Measurements from ENCODE around the gene DPH1. TPM values are rescaled to one million over a fixed set of nuclear protein-coding genes. Genes with fewer than 3 reads are reported as not detected.

DPH1 gene
- total RNA-seq, 8 experiments from 2014 or later: 15.3 to 113 (median 29.0) TPM

DNA sequence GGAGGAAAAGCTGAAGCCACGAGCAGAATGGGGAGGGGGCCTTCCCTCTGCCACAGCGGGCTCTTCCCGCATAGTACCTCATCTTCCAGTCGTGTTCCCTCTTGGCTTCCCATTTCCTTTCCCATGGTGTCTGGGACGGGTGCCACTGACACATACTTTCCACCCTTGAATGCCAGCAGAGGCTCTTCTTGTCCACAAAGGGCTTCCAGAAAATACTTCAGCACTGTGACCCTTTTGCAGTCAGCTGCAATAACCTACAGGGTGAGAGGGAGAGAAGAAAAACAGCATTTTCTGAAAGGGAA, 55.6 kb downstream of the DPH1 start:
- no peak for ATAC-seq (replicated peaks in 6 of 8)
- peak overlapping the region in 1 of 2 donors; percentile 46 for H3K27ac ChIP-seq
- WGBS, 10 experiments: 0 to 100% (median 37%) methylated on average over 1 to 3 of the region's 5 CpGs; no CpG with 5 or more reads in 5 of the 10 experiments
- H3K4me3 ChIP-seq: no peak overlapping the region
- H3K4me1 ChIP-seq (replicated peaks in 1 of 2): peaks cover 28 to 39% of the 10 kb centered on the region in 2 donors
- in situ Hi-C loops (cut with MboI; ENCODE audit: low pct_unique_long_range_greater_than_20kb in 2 of 9, low sequenced_read_pairs in 9 of 9, unreplicated experiment in 9 of 9): loop anchor here in 1 of 9 experiments (25.0 kb wide), 1 partner anchor 152 kb away; no protein-coding TSS in a partner anchor

DNA sequence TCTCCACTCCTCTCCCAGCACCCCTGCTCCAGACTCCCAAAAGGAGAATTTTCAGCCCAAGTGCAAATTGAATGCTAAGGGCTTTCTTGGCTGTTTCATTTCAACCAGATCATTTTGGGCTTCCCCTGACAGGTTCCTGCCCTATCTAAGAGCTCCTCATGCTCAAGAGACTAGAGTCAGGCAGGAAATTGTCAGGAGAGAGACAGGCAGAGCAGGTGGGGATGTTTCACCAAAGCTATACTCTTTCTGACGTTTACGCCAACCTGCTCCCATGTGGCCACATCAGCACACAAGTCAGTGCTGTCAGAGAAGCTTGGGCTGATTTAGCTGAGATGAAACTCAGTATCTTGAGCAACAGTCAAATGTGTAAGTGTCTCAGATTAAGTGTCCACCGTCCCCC, 56.4 kb downstream of the DPH1 start:
- 74 to 94% methylated on average over 2 of the region's 3 CpGs; no CpG with 5 or more reads in 8 of the 10 experiments for WGBS, 10 experiments
- ATAC-seq (replicated peaks in 6 of 8): no peak
- in situ Hi-C loops (cut with MboI; ENCODE audit: low pct_unique_long_range_greater_than_20kb in 2 of 9, low sequenced_read_pairs in 9 of 9, unreplicated experiment in 9 of 9): loop anchor here in 1 of 9 experiments (25.0 kb wide), 1 partner anchor 151 kb away; no protein-coding TSS in a partner anchor
- H3K4me1 ChIP-seq (replicated peaks in 1 of 2): peaks cover 28 to 39% of the 10 kb centered on the region in 2 donors
- no peak overlapping the region for H3K27ac ChIP-seq
- H3K4me3 ChIP-seq: no peak overlapping the region

DNA sequence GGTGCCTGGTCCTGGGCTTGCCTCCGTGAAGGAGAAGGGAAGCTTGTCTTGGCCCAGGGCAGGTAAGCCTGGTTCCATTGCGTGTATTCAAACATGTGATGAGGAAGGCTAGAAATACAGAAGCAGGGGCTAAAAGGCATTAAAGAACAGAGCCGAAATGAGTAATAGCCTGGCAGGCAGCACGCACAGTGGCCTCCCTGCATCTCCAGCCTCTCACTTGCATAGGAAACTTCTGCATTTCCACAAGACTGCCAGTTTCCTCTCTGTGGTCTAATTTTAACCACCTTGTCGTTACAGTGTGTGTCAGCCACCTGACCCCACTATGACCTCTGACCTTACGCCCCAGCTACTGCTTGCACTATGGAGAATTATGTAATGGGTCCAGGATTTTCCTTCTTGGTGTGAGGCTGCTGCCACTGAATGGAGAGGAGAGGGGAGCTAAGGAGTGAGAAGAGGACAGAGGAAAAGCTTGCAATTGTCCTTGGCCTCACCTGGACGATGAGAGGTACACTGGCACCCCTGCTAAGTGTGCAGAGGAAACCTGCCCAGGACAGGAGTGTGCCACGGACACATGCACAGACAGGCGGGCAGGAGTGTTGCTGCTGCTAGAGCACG, 57.8 kb downstream of the DPH1 start:
- Histone ChIP-seq H3K4me1 (replicated peaks in 1 of 2) (peaks cover 28 to 39% of the 10 kb centered on the region in 2 donors), H3K27ac (no peak overlapping the region), H3K4me3 (no peak overlapping the region)
- 37 to 100% (median 76%) methylated on average over 1 to 4 of the region's 10 CpGs; no CpG with 5 or more reads in 4 of the 10 experiments for WGBS, 10 experiments
- in situ Hi-C loops (cut with MboI; ENCODE audit: low pct_unique_long_range_greater_than_20kb in 2 of 9, low sequenced_read_pairs in 9 of 9, unreplicated experiment in 9 of 9): loop anchor here in 1 of 9 experiments (25.0 kb wide), 1 partner anchor 150 kb away; no protein-coding TSS in a partner anchor
- ATAC-seq (replicated peaks in 6 of 8): peak in 1 of 8 experiments; percentile 18

DNA sequence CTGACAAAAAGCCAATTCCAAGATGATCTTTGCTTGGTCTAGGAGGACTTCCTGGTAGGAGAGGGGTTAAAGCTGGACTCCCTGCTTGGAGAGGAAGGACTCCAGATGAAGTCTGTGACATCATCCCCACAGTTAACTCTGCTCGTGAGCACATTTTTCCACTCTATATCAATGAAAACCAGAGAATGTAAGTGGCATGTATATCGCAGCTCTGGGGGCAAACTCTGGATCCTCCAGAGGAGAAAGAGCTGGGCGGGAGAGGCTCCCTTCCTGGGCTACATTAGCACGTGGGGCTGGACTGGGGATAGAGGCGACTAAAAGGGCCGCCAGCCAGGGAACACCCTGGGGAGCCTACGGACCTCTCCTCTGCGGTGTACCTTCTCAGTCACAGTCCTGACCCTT, 59.1 kb downstream of the DPH1 start:
- ATAC-seq (replicated peaks in 6 of 8): peak in 5 of 8 experiments; percentile 2 to 18 (median 7)
- H3K27ac ChIP-seq: peak overlapping the region in 1 of 2 donors; percentile 5
- no peak overlapping the region for H3K4me3 ChIP-seq
- WGBS, 10 experiments: 18 to 84% (median 63%) methylated on average over 1 to 4 of the region's 8 CpGs; no CpG with 5 or more reads in 4 of the 10 experiments
- in situ Hi-C loops (cut with MboI; ENCODE audit: low pct_unique_long_range_greater_than_20kb in 2 of 9, low sequenced_read_pairs in 9 of 9, unreplicated experiment in 9 of 9): loop anchor here in 1 of 9 experiments (25.0 kb wide), 1 partner anchor 148 kb away; no protein-coding TSS in a partner anchor
- H3K4me1 ChIP-seq (replicated peaks in 1 of 2): peaks cover 27 to 39% of the 10 kb centered on the region in 2 donors

DNA sequence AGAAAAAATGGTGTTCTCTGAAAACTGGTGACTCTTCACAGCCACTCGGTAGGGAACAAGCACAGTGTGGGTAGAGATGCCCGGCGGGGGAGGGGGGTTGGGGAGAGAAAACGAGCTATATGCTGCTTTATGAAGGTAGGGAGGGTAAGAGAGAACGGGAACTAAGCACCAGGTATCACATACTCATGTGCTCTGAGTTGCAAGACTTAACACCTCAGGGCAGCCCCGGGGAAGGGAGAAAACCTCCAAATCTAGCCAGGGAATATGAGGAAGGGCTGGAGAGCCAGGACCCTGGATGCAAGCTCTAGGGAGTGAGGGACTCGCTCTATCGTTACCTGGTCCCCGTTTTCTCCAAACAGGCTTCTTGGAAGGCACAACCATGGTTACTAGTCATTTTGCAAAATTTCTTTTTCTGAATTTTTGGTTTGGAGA, 60.3 kb downstream of the DPH1 start:
- no peak overlapping the region for H3K4me3 ChIP-seq
- no peak overlapping the region for H3K27ac ChIP-seq
- ATAC-seq (replicated peaks in 6 of 8): no peak
- in situ Hi-C loops (cut with MboI; ENCODE audit: low pct_unique_long_range_greater_than_20kb in 2 of 9, low sequenced_read_pairs in 9 of 9, unreplicated experiment in 9 of 9): loop anchor here in 1 of 9 experiments (25.0 kb wide), 1 partner anchor 147 kb away; no protein-coding TSS in a partner anchor
- WGBS, 10 experiments: 50 to 100% (median 70%) methylated on average over 1 to 4 of the region's 9 CpGs; no CpG with 5 or more reads in 4 of the 10 experiments
- H3K4me1 ChIP-seq (replicated peaks in 1 of 2): peaks cover 16 to 31% of the 10 kb centered on the region in 2 donors

DNA sequence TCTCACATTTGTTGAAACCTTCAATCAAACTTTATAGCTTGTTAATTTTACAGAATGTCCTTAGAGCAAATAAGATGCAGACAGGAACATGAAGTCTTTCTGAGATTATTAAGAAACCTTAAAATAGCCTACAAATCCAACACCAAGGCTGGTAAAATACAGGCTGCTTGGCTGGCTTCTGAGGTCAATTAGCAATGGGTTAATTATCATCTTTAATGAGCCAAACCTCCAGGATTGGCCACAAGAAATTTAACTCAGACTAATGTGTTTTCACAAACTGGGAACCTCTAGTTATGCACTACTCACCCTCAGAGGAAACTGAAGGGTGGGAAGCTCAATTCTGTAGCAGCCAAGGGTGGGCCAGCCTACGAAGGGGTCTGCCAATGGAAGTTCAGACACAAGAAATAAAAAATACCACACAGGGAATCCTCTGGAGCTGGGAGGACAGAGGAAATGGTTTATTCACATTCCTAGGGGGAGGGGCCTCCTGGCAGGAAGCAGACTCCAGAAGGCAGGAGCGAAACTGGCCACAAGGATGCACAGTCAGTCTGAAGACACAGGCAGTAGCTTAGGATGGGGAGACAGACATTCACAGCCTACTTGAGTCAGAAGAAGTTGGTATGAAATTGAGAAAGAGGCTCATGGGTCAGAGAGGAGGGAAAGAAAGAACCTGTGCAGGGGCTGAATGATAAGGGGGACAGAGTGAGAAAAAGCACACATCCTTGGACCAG, 61.0 kb downstream of the DPH1 start:
- WGBS, 10 experiments: 14 to 100% (median 40%) methylated on average over 1 to 2 of the region's 2 CpGs; no CpG with 5 or more reads in 5 of the 10 experiments
- peak in 4 of 8 experiments; percentile 19 to 91 (median 66) for ATAC-seq (replicated peaks in 6 of 8)
- Histone ChIP-seq H3K27ac (no peak overlapping the region), H3K4me1 (replicated peaks in 1 of 2) (peaks cover 9 to 24% of the 10 kb centered on the region in 2 donors), H3K4me3 (no peak overlapping the region)
- in situ Hi-C loops (cut with MboI; ENCODE audit: low pct_unique_long_range_greater_than_20kb in 2 of 9, low sequenced_read_pairs in 9 of 9, unreplicated experiment in 9 of 9): loop anchor here in 1 of 9 experiments (25.0 kb wide), 1 partner anchor 146 kb away; no protein-coding TSS in a partner anchor

DNA sequence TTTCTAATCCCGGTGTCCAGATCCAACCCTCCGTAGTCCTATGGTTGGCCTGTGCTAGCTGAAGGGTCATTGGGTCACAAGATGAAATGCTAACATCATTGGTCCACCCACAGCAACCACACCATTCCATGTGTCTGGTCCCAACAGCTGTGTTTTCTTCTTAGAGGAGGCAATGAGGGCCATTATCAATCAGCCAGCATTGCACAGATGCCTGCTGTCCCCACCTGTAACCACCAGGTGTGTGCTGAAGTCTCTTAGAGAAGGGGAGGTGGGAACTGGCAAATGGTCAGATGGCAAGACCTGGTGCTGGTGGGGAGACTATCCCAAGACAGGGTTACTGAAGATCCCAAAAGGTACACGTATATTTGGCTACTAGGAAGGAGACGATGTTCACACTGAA, 62.3 kb downstream of the DPH1 start:
- in situ Hi-C loops (cut with MboI; ENCODE audit: low pct_unique_long_range_greater_than_20kb in 2 of 9, low sequenced_read_pairs in 9 of 9, unreplicated experiment in 9 of 9): loop anchor here in 1 of 9 experiments (25.0 kb wide), 1 partner anchor 145 kb away; no protein-coding TSS in a partner anchor
- WGBS, 10 experiments: 96 to 100% (median 100%) methylated on average over 1 to 4 of the region's 4 CpGs; no CpG with 5 or more reads in 7 of the 10 experiments
- no peak for ATAC-seq (replicated peaks in 6 of 8)
- H3K27ac ChIP-seq: no peak overlapping the region
- no peak overlapping the region for H3K4me3 ChIP-seq
- H3K4me1 ChIP-seq (replicated peaks in 1 of 2): peaks cover 9 to 20% of the 10 kb centered on the region in 2 donors

DNA sequence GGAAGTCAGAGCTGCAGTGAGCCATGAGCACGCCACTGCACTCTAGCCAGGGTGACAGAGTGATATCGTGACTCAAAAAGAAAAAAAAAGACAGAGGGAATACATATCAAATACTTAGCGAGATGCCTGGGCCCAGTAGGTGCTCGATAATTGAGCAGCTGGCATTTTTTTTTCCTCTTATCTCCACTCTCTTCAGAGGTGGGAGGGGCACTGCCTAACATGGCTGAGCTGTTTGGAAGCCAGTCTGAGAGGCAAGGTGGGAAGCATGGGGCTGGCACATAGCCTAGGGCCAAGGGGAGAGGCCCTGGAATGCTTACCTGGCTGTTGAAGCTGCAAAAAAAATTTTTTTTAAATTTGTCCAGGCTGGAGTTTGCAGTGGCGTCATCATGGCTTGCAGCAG, 63.4 kb downstream of the DPH1 start:
- Histone ChIP-seq H3K4me3 (no peak overlapping the region), H3K27ac (no peak overlapping the region), H3K4me1 (replicated peaks in 1 of 2) (peaks cover 6 to 11% of the 10 kb centered on the region in 2 donors)
- no peak for ATAC-seq (replicated peaks in 6 of 8)
- in situ Hi-C loops (cut with MboI; ENCODE audit: low pct_unique_long_range_greater_than_20kb in 2 of 9, low sequenced_read_pairs in 9 of 9, unreplicated experiment in 9 of 9): loop anchor here in 1 of 9 experiments (25.0 kb wide), 1 partner anchor 144 kb away; no protein-coding TSS in a partner anchor
- 67 to 100% (median 96%) methylated on average over 1 to 4 of the region's 5 CpGs; no CpG with 5 or more reads in 3 of the 10 experiments for WGBS, 10 experiments

Other genes starting within 250 kb of the DPH1 start
- 10 to 100 TPM in 4 of 8 experiments, 1 to 10 TPM in 4; 5.4 to 16.6 (median 9.8) TPM for gene SMYD4, start 200.3 kb upstream of the DPH1 start, total RNA-seq
- gene RPA1, start 200.1 kb upstream of the DPH1 start, total RNA-seq: 10 to 100 TPM in 6 of 8 experiments, 1 to 10 TPM in 2; 7.9 to 52.8 (median 16.9) TPM
- 1 to 10 TPM in 6 of 8 experiments, under 1 TPM in 2; 0.41 to 3.6 (median 1.6) TPM for gene RTN4RL1, start 4.8 kb upstream of the DPH1 start, total RNA-seq
- 10 to 100 TPM; 10.1 to 28.5 (median 20.2) TPM for gene OVCA2, start 11.9 kb downstream of the DPH1 start, total RNA-seq
- gene HIC1, start 24.9 kb downstream of the DPH1 start, total RNA-seq: 10 to 100 TPM in 4 of 8 experiments, 1 to 10 TPM in 2, under 1 TPM in 2; 0.71 to 24.0 (median 6.7) TPM